NCI-H2227 (cell line): ENCODE data around the gene DYSF.

Source experiments
- DNase-seq: peaks from one replicate; lab custom pipeline; 2025; ENCODE audit not compliant: unreplicated experiment; lab: John Stamatoyannopoulos, UW

Gene DYSF

GRCh38 chr2:71547616-71548285, 94.4 kb downstream of the DYSF start:
- DNase-seq = no peak

- DNase-seq = peak; percentile 36
Observed at GRCh38 chr2:71548646-71549425, 95.5 kb downstream of the DYSF start.

- DNase-seq = no peak
Observed at GRCh38 chr2:71550801-71551630, 97.7 kb downstream of the DYSF start.

- no peak for DNase-seq
Observed at GRCh38 chr2:71551631-71551915, 98.2 kb downstream of the DYSF start.

- DNase-seq = no peak
Observed at GRCh38 chr2:71552356-71552755, 99.0 kb downstream of the DYSF start.

- DNase-seq = no peak
Observed at GRCh38 chr2:71552861-71553301, 99.5 kb downstream of the DYSF start.

GRCh38 chr2:71554028-71554705, 100.8 kb downstream of the DYSF start:
- DNase-seq = no peak

- no peak for DNase-seq
Observed at GRCh38 chr2:71554706-71555056, 101.3 kb downstream of the DYSF start.

- DNase-seq = no peak
Observed at GRCh38 chr2:71555798-71556454, 102.6 kb downstream of the DYSF start.

- no peak for DNase-seq
Observed at GRCh38 chr2:71556692-71557250, 103.4 kb downstream of the DYSF start.

GRCh38 chr2:71557321-71557720, 104.0 kb downstream of the DYSF start:
- no peak for DNase-seq

GRCh38 chr2:71558300-71559051, 105.1 kb downstream of the DYSF start:
- DNase-seq = no peak

- DNase-seq = no peak
Observed at GRCh38 chr2:71559080-71559827, 105.9 kb downstream of the DYSF start.

- DNase-seq = no peak
Observed at GRCh38 chr2:71559828-71560637, 106.7 kb downstream of the DYSF start.

GRCh38 chr2:71560638-71561011, 107.3 kb downstream of the DYSF start:
- peak; percentile 43 for DNase-seq

GRCh38 chr2:71561441-71562267, 108.3 kb downstream of the DYSF start:
- no peak for DNase-seq

GRCh38 chr2:71562518-71562917, 109.2 kb downstream of the DYSF start:
- DNase-seq = no peak
